OCI-LY7 (cell line): ENCODE results near the gene MINDY2.

Experiments
- CTCF ChIP-seq: fragments of 200-600 bp; sonication (generic); conservative IDR thresholded peaks from 2 replicates; pipeline ENCODE4 v1.5.1; 2014; ENCODE audit warnings: mild to moderate bottlenecking, antibody characterized with exemption, low read length, moderate library complexity, mixed read lengths
- EZH2phosphoT487 ChIP-seq: fragments of 200-600 bp; sonication (generic); IDR thresholded peaks from 2 replicates; pipeline ENCODE4 v1.6.1; 2018; ENCODE audit warnings: low read depth, borderline replicate concordance, mild to moderate bottlenecking, mixed run types, antibody characterized with exemption, low read length, moderate library complexity, mixed read lengths

DNA sequence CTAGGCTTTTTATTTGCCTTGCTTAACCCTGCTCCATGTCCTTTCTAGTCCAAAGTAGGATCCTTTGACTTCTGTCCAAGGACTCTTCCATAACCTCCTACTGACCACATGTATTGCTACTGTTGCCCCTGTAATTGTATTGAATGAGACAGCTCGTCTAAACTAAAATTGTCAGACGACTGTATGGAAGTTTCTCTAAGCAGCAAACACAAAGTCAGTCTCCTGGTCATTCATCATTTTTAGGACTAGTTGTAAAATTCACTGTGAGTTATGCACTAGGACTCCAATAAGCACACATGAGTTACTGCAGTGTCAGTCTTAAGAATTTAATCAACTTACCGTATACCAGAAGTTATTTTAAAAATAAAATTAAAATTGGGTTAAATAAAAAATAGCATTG lies 129.5 kb downstream of the MINDY2 start:
- no peak for TF ChIP-seq CTCF
- no peak for TF ChIP-seq EZH2phosphoT487
